ENCODE measurements around the gene ITLN2.
"Not testable (repeated sequence)": the region's sequence is repeated elsewhere in the genome, so short reads cannot be mapped to it uniquely, and the experiment has no call there.

Gene ITLN2

DNA sequence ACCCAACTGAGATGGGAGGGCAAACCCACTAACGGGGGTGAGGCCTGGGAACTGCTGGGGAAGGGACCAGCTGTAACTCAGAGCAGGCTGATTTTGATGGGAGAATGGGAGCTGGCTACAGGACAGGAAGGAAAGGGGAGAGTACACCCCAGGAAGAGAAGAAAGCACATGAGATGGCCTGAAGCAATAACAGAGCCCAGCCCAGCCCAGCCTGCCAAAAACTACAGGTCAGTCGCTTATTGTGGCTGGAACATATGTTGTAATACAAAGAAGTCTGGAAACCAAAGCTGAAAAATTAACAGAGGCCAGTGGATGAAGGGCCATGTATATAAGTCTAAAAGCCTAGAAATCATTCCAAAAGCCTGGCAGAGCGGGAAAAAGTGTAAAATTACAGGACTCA lies 1.6 kb downstream of the ITLN2 start:
- DNase-seq (ENCODE audit: low spot score): no peak

DNA sequence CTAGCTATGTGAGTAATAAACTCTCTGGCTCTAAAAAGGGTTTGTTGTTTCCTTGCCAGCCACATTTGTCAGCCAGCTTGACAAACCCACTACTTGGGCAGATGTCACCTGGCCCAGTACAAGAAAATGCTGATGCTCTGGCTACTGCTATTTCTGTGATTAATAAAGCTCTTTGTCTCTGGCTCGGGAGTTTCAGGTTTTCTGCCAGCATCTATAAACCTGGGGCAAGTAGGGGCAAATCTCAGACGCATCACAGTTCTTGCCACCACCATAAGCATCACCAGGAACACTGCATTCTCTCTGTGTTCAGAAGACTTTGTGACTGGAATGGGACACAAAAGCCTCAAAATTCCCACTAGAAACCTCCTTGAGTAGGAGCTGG lies 2.5 kb downstream of the ITLN2 start:
- no peak for DNase-seq (ENCODE audit: low spot score)

DNA sequence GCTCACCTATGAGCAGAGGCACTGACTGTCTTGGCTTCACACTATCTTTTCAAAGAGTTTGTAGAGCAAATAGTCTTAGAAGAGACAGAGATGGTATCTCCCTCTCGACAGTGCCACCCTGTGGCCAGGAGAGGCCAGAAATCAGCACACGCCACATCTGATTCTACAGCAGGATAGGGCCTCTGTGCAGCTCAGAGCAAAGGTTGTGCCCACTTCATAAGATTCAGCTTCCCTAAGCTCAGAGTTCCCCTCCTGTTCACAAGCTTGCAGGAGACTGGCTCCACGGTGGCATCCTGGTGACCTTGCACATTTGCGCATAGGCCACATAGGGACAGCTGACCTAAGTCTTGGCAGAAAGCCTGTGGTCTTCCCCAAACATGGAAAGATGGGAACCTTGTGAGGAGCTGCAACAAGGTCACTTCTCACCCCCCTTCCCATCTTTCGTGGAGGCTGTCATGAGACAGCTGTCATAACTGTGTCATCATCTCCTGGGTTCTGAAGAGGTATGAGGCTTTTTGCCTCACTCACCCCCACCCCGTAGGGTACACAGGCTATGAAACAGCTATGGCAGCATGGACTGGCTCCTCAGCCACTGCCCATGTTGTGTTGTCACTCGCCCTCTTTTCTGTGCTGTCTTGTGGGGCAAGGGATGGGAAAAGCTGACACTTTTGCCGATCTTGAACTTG lies 3.0 kb downstream of the ITLN2 start:
- DNase-seq (ENCODE audit: low spot score): peak; percentile 42

DNA sequence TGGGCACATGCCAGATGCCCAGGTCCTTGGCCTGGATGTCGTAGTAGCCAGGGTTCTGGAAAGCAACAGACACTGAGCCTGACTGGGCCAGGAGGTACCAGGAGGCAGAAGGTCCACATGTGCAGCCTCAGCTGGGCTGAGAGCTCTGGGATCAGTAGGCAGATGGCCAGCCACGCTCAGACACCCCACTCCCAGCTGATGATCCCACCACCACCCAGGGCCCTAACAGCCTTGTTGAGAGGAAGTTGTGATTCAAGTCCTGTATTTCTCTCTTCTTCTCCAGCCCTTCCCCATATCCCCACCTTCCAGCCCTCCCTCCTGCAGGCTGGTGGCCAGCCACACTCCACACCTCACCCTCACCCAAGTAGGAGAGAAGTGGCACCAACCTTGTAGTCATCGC lies 4.0 kb downstream of the ITLN2 start:
- no peak for DNase-seq (ENCODE audit: low spot score)

DNA sequence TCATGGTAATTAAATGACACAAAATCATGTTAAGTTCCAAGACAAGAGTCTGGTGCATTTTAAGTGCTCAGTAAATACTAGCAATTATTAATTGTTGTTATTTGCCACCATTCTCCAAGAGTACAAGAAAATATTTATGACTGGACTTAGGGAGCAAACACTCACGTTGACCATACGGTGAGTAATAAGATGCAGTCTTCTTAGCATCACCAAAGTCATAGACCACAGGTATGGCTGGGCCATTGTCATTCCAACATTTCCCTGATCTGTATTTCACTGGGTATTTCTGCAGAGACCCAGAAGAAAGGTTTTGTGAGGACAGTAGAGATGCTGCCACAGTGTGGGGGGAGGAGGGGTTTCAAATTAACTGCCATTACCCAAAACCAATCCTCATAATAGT lies 4.7 kb downstream of the ITLN2 start:
- no peak for DNase-seq (ENCODE audit: low spot score)

DNA sequence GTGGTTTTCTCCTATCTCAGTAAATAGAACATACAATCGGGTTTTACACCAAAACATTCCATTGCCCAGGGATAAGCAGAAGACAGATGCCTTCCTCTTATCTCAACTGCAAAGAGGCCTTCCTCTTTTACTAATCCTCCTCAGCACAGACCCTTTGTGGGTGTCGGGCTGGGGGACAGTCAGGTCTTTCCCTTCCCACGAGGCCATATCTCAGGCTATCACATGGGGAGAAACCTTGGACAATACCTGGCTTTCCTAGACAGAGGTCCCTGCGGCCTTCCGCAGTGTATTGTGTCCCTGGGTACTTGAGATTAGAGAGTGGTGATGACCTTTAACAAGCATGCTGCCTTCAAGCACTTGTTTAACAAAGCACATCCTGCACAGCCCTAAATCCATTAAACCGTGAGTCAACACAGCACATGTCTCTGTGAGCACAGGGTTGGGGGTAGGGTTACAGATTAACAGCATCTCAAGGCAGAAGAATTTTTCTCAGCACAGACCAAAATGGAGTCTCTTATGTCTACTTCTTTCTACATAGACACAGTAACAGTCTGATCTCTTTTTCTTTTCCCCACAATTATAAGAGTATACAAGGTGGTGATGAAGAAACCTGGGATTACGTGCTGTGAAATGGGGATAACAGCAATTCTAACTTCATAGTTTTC lies 5.3 kb downstream of the ITLN2 start:
- DNase-seq (ENCODE audit: low spot score): not testable (repeated sequence)

DNA sequence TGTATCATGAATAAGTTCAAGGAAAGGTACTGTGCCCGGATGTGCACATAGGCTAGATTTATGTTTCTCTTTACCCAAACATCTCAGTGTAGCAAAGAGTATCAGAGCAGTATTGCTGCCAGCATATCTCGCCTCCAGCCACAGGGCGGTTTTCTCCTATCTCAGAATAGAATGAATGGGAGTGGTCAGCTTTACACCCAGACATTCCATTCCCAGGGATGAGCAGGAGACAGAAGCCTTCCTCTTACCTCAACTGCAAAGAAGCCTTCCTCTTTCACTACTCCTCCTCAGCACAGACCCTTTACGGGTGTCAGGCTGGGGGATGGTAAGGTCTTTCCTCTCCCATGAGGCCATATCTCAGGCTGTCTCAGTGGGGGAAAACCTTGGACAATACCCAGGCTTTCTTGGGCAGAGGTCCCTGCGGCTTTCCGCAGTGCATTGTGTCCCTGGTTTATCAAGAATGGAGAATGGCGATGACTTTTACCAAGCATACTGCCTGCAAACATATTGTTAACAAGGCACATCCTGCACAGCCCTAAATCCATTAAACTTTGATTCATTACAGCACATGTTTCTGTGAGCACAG lies 7.3 kb downstream of the ITLN2 start:
- DNase-seq (ENCODE audit: low spot score): not testable (repeated sequence)

DNA sequence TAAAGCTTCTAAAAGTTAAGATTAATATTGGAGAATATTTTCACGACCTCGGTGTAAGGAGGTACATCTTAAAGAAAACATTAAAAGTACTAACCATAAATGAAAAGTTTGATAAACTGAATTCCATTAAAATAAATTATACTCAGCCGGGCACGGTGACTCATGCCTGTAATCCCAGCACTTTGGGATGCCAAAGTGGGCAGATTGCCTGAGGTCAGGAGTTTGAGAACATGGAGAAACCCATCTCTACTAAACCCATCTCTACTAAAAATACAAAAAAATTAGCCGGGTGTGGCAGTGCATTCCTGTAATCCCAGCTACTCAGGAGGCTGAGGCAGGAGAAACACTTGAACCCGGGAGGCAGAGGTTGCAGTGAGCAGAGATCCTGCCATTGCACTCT lies 8.7 kb downstream of the ITLN2 start:
- DNase-seq (ENCODE audit: low spot score): not testable (repeated sequence)

DNA sequence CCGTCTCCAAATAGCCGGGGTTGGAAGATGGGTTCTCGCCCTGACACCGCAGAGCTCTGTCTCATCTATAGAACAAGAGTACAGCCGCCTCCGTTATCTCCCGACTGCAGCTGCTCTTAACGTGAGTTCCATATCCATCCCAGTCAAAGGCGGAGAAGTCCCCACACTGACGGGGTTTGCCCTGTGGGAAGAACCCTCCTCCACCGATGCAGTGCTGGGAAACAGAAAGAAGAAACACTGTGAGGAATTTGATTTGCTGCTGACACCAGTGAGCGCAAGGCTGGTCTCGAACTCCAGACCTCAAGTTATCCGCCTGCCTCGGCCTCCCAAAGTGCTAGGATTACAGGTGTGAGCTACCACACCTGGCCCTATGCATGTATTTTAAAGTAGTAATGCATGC lies 9.5 kb downstream of the ITLN2 start:
- DNase-seq (ENCODE audit: low spot score): no peak

DNA sequence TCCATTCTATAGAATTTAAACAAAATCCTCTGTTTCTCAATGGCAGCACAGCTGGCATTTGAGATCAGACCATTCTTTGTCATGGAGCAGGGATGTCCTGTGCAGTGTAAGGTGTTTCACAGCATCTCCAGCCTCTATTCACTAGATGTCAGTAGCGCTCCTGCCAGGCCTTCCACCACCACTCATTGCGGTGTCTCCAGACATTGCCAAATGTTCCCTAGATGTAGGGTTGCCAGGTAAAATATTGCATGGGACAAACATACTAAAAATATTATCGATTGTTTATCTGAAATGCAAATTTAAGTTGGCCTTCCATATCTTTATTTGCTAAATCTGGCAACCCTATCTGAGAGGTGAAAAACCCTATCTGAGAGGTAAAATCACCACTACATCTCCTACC lies 11.7 kb downstream of the ITLN2 start:
- no peak for DNase-seq (ENCODE audit: low spot score)

DNA sequence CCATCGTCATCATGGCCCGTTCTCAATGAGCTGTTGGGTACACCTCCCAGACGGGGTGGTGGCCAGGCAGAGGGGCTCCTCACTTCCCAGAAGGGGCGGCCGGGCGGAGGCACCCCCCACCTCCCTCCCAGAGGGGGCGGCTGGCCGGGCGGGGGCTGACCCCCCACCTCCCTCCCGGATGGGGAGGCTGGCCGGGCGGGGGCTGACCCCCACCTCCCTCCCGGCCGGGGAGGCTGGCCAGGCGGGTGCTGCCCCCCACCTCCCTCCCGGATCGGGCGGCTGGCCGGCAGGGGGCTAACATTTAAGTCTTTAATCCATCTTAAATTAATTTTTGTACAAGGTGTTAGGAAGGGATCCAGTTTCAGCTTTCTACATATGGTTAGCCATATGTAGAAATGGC lies 17.9 kb downstream of the ITLN2 start:
- DNase-seq (ENCODE audit: low spot score): not testable (repeated sequence)

DNA sequence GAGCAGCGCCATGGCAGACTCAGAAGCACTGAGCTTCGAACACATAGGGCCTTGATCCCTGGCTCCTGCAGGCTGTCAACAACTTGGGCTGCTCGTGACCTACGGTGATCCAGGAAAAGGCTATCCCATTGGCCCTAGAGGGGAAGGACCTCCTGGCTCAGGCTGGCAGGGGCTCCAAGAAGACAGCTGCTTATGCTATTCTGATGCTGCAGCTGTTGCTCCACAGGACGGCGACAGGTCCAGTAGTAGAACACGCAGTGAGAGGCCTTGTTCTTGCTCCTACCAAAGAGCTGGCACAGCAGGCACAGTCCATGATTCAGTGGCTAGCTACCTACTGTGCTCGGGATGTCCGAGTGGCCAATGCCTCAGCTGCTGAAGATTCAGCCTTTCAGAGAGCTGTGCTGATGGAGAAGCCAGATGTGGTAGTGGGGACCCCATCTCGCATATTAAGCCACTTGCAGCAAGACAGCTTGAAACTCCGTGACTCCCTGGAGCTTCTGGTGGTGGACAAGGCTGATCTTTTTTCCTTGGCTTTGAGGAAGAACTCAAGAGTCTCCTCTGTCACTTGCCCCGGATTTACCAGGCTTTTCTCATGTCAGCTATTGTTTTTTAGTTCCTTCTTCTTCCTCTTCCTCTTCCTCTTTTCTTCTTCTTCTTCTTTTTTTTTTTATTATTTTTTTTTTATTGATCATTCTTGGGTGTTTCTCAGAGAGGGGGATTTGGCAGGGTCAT lies 18.9 kb downstream of the ITLN2 start:
- DNase-seq (ENCODE audit: low spot score): no peak

DNA sequence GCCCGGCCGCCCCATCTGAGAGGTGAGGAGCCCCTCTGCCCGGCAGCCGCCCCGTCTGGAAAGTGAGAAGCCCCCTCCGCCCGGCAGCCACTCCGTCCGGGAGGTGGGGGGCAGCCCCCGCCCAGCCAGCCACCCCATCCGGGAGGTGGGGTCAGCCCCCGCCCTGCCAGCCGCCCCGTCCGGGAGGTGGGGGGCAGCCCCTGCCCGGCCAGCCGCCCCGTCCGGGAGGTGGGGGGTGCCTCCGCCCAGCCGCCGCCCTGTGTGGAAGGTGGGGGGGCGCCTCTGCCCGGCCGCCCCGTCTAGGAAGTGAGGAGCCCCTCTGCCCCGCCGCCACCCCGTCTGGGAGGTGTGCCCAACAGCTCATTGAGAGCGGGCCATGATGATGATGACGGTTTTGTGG lies 21.3 kb downstream of the ITLN2 start:
- DNase-seq (ENCODE audit: low spot score): not testable (repeated sequence)

DNA sequence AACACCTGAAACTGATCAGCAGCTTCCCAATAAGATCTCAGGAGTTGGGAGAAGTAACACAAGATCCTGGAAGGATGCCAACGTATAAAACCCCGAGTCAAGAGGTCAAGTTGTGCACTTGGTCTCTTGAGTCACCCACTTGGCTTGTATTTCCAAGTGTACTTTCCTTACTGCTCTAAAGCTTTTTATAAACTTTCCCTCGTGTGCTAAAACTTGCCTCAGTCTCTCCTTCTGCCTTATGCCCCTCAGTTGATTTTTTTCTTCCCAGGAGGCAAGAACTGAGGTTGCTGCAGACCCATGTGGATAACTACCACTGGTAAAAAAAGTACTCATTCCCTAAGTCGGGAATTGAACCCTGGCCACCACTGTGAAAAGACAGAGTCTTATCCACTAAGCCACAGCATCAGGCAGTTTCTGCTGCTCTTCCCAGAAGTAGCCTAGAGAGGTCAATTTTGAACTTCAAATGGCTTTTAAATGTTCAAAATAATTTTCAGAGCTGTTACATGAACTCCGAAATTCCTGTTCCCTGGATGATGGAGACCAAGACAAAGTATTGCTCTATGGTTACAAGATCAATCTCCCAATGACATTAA lies 28.9 kb downstream of the ITLN2 start:
- DNase-seq (ENCODE audit: low spot score): no peak

DNA sequence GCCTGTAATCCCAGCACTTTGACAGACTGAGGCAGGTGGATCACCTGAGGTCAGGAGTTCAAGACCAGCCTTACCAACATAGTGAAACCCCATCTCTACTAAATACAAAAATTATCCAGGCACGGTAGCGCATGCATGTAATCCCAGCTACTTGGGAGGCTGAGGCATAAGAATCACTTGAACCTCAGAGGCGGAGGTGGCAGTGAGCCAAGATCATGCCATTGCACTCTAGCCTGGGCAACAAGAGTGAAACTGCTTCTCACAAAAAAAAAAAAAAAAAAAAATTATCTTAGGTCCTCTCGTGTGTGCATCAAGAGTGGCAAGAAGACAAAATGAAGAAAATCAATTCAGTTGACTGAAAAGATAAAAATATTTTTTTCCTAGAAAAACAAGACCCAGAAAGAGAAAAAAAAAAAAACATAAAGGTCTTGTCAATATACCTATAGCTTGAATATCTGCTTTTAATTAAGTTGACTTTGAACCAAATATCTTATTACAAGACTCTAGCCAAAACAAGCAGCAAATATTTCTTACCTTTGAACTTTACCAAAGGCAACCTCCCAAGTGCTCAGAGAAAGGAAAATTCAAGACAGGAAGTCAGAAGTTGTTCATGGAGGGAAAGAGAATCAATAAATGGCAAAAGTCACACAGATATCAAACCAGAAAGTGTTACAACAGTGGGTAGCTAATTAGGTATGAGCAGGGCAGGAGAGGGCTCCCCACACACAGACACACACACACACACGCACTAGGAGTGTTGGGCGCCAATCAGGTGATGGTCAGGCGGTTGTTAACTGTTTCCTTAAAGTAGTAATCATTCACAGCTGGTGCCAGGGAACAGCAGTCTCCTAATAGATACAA lies 29.6 kb downstream of the ITLN2 start:
- no peak for DNase-seq (ENCODE audit: low spot score)

DNA sequence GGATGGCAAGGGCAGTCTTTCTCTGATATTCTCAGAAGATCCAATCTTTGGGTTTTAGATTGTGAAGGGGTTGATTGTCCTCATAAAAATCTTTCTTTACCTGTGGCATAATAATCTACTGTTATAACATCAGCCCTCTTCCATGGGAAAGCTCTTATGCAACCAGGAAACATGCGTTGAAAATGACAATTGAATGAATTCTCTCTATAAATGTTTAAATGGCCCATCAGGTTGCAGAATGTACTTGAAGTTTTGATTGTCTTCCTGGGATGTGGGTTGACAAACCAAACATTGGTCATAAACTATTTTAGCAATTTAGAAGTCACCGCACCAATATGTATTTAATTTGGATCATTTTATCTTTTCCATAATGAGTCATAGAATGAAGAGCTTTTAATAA lies 37.9 kb downstream of the ITLN2 start:
- DNase-seq (ENCODE audit: low spot score): peak; percentile 2

DNA sequence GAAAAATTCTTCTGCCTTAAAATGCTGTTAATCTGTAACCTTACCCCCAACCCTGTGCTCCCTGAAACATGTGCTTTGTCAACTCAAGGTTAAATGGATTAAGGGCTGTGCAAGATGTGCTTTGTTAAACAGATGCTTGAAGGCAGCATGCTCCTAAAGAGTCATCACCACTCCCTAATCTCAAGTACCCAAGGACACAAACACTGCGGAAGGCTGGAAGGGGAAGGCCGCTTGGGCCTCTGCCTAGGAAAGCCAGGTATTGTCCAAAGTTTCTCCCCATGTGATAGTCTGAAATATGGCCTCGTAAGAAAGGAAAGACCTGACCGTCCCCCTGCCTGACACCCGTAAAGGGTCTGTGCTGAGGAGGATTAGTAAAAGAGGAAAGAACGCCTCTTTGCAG lies 41.4 kb downstream of the ITLN2 start:
- not testable (repeated sequence) for DNase-seq (ENCODE audit: low spot score)

DNA sequence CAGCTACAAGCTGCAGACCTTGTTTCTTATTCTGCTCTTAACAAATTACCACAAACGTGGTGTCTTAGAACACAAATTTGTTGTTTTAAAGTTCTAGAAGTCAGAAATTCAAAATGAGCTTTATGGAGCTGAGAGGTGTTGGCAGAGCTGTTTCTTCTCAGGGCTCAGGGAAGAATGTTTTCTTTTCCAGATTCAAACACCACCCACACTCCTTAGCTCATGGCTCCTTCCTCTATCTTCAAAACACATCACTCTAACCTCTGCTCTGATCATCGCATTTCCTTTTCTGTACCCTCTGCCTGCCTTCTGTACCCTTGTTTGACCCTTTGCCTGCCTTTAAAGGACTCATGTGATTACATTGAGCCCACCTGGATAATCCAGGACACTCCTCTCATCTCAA lies 42.7 kb downstream of the ITLN2 start:
- DNase-seq (ENCODE audit: low spot score): no peak

DNA sequence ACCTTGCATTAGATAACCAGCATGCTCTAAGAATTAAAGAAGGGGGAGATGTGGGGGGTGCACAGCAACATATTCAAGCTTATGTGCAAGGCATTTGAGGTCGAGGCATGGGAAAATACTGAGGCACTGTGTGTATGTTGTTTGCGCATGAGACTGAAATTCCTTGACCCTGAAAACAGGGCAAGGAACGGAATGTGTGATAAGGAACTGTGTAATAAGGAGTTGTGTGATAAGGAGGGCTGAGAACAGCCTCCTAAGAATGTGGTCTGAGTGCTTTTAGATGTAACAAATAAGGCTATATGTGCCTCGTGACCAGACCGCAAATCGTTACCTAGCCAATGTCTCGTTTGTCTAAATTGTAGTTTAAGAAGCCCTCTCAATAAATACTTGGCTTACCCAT lies 43.2 kb downstream of the ITLN2 start:
- no peak for DNase-seq (ENCODE audit: low spot score)

DNA sequence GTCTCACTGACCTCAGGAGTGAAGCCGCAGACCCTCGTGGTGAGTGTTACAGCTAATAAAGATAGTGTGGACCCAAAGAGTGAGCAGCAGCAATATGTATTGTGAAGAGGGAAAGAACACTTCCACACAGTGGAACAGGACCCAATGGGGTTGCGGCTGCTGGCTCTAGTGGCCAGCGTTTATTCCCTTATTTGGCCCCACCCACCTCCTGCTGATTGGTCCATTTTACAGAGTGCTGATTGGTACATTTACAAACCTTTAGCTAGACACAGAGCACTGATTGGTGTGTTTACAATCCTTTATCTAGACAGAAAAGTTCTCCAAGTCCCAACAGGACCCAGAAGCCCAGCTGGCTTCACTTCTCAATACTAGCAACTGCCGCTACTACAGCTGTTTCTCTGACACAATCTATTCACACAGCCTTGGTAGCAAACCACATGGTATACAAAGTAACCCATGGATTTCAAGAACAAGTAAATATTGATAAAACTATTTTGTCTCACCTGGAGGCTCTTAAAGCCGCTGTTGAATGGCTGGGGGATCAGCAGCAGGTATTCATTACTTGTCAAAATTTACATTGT lies 44.3 kb downstream of the ITLN2 start:
- DNase-seq (ENCODE audit: low spot score): no peak

DNA sequence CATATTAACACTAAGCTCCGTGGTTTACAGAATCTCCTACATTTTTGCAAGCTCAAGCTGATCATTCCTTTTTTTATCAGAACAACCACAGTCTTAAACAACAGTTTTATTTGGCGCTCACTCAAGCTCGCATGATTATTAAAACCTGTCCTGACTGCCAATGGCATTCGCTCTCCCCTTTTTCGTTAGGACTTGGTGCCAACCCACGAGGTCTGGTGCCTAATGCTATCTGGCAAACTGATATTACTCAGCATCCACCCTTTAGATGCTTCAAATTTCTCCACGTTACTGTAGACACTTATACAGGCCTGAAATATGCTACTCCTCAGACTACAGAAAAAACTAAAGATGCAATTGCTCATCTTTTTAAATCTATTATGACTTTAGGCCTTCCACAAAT lies 46.6 kb downstream of the ITLN2 start:
- no peak for DNase-seq (ENCODE audit: low spot score)

All from LoVo (cell line).